Right cardiac atrium (tissue), 5 donors: Measurements from ENCODE around the gene TUBGCP2. TPM values are rescaled to one million over a fixed set of nuclear protein-coding genes. Genes with fewer than 3 reads are reported as not detected.

ENCODE experiments used
- ATAC-seq, 2 donors: fragments of 200-7000 bp; cut with Tn5 transposase; one replicate each; pipeline versions ENCODE4 v1.8.0 to v1.9.1; 2020; ENCODE audit warnings: moderate library complexity in 2 of 2, mild to moderate bottlenecking in 1 of 2
- DNase-seq, 3 donors: peaks; one replicate each; pipeline ENCODE4 v3.0.0-alpha.2; 2020
- H3K27ac ChIP-seq: one replicate; pipeline ENCODE4 v1.5.1; 2013; ENCODE audit warnings: mild to moderate bottlenecking, low read length, control low read depth, moderate library complexity
- H3K27me3 ChIP-seq: one replicate; pipeline ENCODE4 v1.6.1; 2013; ENCODE audit not compliant: control insufficient read depth, insufficient read depth
- H3K4me1 ChIP-seq: one replicate; pipeline ENCODE4 v1.6.1; 2013; ENCODE audit warnings: low read length; ENCODE audit not compliant: control insufficient read depth, insufficient read depth
- H3K4me3 ChIP-seq: one replicate; pipeline ENCODE4 v1.5.1; 2013; ENCODE audit warnings: low read length, control low read depth
- H3K9me3 ChIP-seq: one replicate; pipeline ENCODE4 v1.6.1; 2013; ENCODE audit warnings: low read length; ENCODE audit not compliant: control insufficient read depth
- WGBS: extraction: QIAGEN DNeasy Blood & Tissue Kit; methylation state at CpG from one replicate; pipeline ENCODE4 v1.1.7; 2013; 5-methylcytosine and 5-hydroxymethylcytosine counted together
- intact Hi-C, 4 donors: fragments of 100-400 bp; cut with DNase I; formaldehyde crosslinking; loops; one replicate each; pipeline versions ENCODE4 v1.11.0 to v1.14.0; 2022 to 2023
- long read RNA-seq, 4 donors: library from polyadenylated mRNA; unstranded; transcript quantifications; one replicate each; pipeline ENCODE4 v2.0.0, GENCODE V29; 2020 to 2021
- polyA plus RNA-seq: library from polyadenylated mRNA; stranded (reverse); fragments of 200-250 nt; gene quantifications from one replicate; pipeline ENCODE4 v1.2.3, GENCODE V29; 2013
- total RNA-seq, 4 donors: library from RNA; stranded (reverse); fragmentation: NEBNext Ultra II Directional; extraction: Animal tissue kit (Norgen Biotek cat#: 25700); gene quantifications; one replicate each; pipeline ENCODE4 v1.2.1, GENCODE V29; 2021
- donor health status: healthy with polysubstance abuse.
- donor health status: DM: no; HTN: yes; CAD: no.
- donor health status: DM: no; HTN: no; CAD: no.
- donor health status: DM: no; HTN: yes; CAD: no; lungs with severe emphysema.
- donor health status: DM: yes; HTN: yes; CAD: no.

TUBGCP2 gene, protein sequence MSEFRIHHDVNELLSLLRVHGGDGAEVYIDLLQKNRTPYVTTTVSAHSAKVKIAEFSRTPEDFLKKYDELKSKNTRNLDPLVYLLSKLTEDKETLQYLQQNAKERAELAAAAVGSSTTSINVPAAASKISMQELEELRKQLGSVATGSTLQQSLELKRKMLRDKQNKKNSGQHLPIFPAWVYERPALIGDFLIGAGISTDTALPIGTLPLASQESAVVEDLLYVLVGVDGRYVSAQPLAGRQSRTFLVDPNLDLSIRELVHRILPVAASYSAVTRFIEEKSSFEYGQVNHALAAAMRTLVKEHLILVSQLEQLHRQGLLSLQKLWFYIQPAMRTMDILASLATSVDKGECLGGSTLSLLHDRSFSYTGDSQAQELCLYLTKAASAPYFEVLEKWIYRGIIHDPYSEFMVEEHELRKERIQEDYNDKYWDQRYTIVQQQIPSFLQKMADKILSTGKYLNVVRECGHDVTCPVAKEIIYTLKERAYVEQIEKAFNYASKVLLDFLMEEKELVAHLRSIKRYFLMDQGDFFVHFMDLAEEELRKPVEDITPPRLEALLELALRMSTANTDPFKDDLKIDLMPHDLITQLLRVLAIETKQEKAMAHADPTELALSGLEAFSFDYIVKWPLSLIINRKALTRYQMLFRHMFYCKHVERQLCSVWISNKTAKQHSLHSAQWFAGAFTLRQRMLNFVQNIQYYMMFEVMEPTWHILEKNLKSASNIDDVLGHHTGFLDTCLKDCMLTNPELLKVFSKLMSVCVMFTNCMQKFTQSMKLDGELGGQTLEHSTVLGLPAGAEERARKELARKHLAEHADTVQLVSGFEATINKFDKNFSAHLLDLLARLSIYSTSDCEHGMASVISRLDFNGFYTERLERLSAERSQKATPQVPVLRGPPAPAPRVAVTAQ
- total RNA-seq, result 10 to 100 TPM; 34.9 to 45.9 (median 37.4) TPM
- polyA plus RNA-seq, result 23.0 TPM
- long read RNA-seq, donor 1, full-length matches to known transcripts, result 94 of 134 reads
- long read RNA-seq, donor 1, partial matches to known transcripts, result 22 of 134 reads
- long read RNA-seq, donor 1, other reads (novel, unspliced or antisense), result 18 of 134 reads
- long read RNA-seq, donor 2, full-length matches to known transcripts, result 68 of 73 reads
- long read RNA-seq, donor 2, partial matches to known transcripts, result 1 of 73 reads
- long read RNA-seq, donor 2, other reads (novel, unspliced or antisense), result 4 of 73 reads
- long read RNA-seq, donor 3, full-length matches to known transcripts, result 219 of 276 reads
- long read RNA-seq, donor 3, partial matches to known transcripts, result 27 of 276 reads
- long read RNA-seq, donor 3, other reads (novel, unspliced or antisense), result 30 of 276 reads
- long read RNA-seq, donor 4, full-length matches to known transcripts, result 49 of 63 reads
- long read RNA-seq, donor 4, partial matches to known transcripts, result 7 of 63 reads
- long read RNA-seq, donor 4, other reads (novel, unspliced or antisense), result 7 of 63 reads

DNA sequence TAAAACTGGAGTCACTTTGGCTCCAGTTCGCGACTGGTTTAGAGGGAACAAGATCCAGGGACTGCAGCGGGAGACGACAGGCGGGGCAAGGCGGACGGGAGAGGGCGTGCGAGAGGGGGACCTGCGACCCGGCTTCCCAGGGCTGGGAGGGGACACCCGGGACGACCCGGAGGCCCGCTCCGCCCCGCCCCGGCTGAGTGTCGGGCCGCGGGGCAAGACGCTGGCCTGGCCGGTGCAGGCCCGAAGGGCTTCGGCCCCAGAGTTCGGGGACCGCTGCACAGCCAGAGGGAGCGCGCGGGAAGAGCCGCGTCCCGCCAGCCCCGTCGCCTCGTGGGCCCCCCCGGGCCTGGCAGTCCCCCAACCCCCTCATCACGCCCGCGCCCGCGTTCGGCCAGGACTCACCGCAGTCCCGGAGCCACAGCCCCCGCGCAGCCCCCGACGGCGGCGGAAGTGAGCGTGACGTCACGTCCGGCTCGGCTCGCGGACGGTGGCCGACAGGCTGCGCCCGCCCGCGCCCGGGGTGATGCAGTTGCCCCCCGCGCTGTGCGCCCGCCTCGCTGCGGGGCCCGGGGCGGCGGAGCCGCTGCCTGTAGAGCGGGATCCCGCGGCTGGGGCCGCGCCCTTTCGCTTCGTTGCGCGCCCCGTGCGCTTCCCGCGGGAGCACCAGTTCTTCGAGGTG lies at the start of gene TUBGCP2, which contains the start of gene ZNF511:
TUBGCP2 (minus strand) TSS at position 452 of the 679 bp plus-strand sequence. CDS start 5,931 bp downstream, outside the sequence.
ZNF511 (plus strand) TSS at position 494 of the 679 bp plus-strand sequence; CDS start at position 524, 30 bp downstream.
- Histone ChIP-seq H3K4me1 (peaks cover 8% of the 10 kb centered on the region), H3K27ac (peak within 1 kb of the TSS; percentile 96), H3K9me3 (no peaks in the 10 kb centered on the region), H3K4me3 (peak within 1 kb of the TSS; percentile 96), H3K27me3 (no peaks in the 10 kb centered on the region)
- ATAC-seq (peak; percentile 88 to 92), DNase-seq (peak; percentile 89 to 95 (median 95))
- under 1% methylated on average over 89 of the region's 89 CpGs for WGBS
- intact Hi-C loops, result no loop called here

DNA sequence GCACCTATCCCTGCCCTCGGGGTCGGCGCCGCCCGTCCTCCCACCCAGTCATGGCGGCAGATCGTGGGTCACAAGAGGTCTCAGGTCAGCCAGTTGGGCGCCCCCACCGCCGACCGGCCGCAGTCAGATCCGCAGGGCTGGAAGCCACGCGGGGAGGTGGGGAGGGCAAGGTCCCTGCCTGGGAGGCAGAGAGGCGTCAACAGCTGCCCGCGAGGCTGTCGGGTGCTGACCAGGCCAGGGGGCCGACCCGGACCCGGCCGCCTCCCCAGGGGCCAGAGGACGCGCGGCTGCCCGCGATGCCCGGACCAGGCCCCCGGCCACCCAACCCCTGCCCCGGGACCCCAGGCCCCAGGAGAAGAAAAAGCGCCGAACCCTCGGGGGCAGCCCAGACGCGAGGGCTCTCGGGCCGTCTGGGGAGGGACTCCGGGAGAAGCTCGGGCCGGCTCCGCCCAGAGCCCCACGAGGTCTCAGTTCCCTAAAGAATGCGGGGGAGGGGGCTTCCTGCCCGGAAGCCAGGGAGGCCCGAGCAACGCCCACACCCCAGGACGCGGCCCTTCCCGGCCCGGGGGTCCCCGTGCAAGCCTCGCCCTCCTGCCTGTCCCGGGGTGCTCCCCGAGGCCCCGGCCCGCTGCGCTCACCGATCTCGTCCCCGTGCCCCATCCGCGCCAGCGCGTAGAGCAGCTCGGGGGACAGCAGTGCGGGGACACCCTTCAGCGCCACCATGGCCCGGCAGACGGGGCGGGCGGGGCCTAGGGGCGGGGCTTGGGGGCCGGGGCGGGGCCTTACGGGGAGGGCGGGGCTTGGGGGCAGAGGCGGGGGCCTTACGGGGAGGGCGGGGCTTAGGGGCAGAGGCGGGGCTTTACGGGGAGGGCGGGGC lies 48.9 kb upstream of the TUBGCP2 start, which contains the start of gene FUOM:
FUOM (minus strand) TSS at position 735 of the 877 bp plus-strand sequence; CDS start at position 723, 12 bp downstream.
- DNase-seq (peak; percentile 70 to 89 (median 86)), ATAC-seq (peak; percentile 82 to 86)
- no peaks in the 10 kb centered on the region for H3K27me3 ChIP-seq
- H3K27ac ChIP-seq, result peak within 1 kb of the TSS; percentile 36
- no peaks in the 10 kb centered on the region for H3K9me3 ChIP-seq
- 2% methylated on average over 83 of the region's 83 CpGs for WGBS
- H3K4me3 ChIP-seq, result peak within 1 kb of the TSS; percentile 62
- intact Hi-C loops, result no loop called here
- H3K4me1 ChIP-seq, result no peaks in the 10 kb centered on the region

DNA sequence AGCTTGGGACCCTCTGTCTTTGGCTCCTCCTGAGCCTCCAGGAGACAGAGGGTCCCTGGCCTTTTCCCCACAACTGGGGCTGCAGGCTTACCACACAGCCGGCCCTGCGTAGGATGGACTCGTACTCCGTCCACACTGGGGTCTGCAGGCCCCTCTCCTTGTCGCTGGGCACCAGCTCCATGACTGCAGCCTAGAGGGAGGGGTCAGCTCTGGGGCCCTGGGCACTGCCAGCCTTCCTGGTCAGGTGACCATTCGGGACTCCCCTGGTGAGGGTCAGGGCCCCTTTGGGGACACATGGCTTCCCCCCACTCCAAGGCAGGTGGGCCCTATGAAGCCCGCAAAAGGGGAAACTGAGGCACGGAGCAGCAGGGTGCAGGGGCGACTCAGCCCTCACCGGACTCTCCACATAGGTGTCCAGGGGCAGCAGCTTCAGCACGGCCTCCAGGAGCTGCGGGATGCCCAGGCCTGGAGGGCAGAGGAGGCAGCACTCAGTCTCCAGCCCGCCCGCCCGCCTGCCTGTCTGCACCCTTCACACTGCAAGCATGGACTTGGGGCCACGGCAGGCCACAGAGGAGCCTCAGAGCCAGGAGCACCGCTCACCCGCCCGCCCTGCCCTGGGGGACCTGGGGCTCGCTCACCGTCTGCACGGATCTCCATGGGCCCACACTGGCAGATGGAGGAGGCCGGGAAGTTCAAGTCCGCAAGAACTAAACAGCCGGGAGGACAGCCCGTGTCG lies 48.0 kb upstream of the TUBGCP2 start:
- ATAC-seq (no peak), DNase-seq (peak in 1 of 3 donors; percentile 59)
- intact Hi-C loops, result no loop called here
- no peaks in the 10 kb centered on the region for H3K9me3 ChIP-seq
- H3K27ac ChIP-seq, result no peak overlapping the region
- no peaks in the 10 kb centered on the region for H3K27me3 ChIP-seq
- WGBS, result 51% methylated on average over 27 of the region's 27 CpGs
- H3K4me3 ChIP-seq, result peak overlapping the region; percentile 62
- no peaks in the 10 kb centered on the region for H3K4me1 ChIP-seq

DNA sequence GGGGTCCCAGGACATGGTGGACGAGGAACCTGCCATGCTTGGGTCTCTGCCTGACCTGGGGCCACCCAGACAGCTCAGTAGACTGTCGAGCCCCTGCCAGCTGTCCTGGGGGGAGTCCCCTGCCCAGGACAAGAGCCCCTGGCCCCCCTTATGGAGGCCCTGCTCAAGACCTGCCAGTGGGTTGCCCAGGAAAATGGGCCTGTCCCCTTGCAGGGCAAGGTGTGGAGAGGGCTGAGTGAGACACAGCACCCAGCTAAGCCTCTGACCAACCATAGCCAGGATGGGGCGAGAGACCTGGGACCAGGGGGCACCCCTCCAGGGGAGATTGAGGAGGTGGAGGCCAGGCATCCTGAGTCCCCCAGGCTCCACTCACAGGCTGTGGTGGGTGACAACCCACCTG lies 47.3 kb upstream of the TUBGCP2 start:
- ATAC-seq (no peak), DNase-seq (peak in 2 of 3 donors; percentile 40)
- H3K4me1 ChIP-seq, result no peaks in the 10 kb centered on the region
- WGBS, result 93% methylated on average over 3 of the region's 3 CpGs
- intact Hi-C loops, result no loop called here
- no peak overlapping the region for H3K4me3 ChIP-seq
- H3K27ac ChIP-seq, result no peak overlapping the region
- H3K27me3 ChIP-seq, result no peaks in the 10 kb centered on the region
- no peaks in the 10 kb centered on the region for H3K9me3 ChIP-seq

GRCh38 chr10:133355266-133355665 lies 46.6 kb upstream of the TUBGCP2 start:
- Histone ChIP-seq H3K27me3 (no peaks in the 10 kb centered on the region), H3K9me3 (no peaks in the 10 kb centered on the region), H3K4me1 (no peaks in the 10 kb centered on the region), H3K4me3 (no peak overlapping the region), H3K27ac (no peak overlapping the region)
- intact Hi-C loops, result no loop called here
- 95% methylated on average over 6 of the region's 6 CpGs for WGBS
- DNase-seq, result peak in 2 of 3 donors; percentile 40
- no peak for ATAC-seq

DNA sequence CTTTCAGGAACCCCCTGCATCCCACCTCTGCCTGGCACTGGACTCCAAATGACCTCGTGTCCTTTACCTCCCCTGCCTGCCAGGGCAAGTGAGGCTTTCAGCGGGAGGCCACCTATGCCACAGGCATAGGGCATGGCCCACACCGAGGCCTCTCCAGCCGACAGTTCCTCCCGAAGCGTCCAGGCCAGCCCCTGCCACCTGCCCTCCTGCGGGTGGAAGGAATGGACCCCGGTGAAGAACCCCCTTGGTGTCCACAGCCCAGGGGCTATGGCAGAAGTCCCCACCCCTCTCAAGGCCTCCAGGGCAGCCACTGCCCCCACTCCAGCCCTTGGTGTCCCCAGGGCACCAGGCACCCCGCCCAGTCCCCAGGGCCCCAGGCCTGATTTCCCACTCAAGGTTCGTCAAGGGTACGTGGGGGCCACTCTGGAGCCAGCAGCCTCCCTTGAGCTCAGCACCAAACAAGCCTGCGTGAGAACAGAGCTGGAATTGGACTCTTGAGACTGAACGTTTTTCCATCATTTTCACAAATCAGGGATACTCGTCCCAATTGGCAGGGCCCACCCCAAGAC lies 46.1 kb upstream of the TUBGCP2 start:
- intact Hi-C loops, result no loop called here
- no peak for ATAC-seq
- Histone ChIP-seq H3K4me3 (no peak overlapping the region), H3K4me1 (no peaks in the 10 kb centered on the region), H3K27me3 (no peaks in the 10 kb centered on the region), H3K9me3 (no peaks in the 10 kb centered on the region), H3K27ac (no peak overlapping the region)
- DNase-seq, result peak in 2 of 3 donors; percentile 41 to 43
- 92% methylated on average over 14 of the region's 14 CpGs for WGBS

DNA sequence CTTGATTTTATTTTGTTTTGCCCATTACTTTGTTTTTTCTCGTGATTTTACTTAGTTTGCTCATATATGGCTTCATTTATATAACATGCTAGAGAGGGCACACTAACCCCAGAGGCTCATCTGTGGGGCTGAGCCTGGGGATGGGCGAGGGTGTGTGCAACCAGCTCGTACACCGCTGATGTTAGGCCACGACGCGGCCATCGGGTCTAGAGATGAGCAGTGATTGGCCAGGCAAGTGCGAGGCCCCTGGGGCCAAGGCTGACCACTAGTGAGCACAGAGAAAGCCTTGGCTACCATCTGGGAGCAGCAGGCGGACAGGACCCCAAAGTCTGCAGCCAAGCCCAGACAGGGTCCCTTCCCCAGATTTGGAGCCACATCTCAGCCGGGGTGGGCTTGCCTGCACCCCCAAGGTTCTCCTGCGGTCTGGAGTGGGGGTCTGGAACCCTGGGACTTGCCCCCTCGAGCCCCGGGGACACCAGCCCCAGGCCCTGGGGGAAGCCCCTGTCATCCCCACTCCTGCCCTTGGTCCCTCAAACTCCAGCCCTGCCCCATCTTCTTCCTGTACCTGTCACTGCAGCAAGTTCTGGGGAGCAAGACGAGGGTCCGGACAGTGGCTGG lies 45.4 kb upstream of the TUBGCP2 start:
- Histone ChIP-seq H3K4me1 (no peaks in the 10 kb centered on the region), H3K4me3 (no peak overlapping the region), H3K27ac (no peak overlapping the region), H3K27me3 (no peaks in the 10 kb centered on the region), H3K9me3 (no peaks in the 10 kb centered on the region)
- no peak for ATAC-seq
- intact Hi-C loops, result no loop called here
- DNase-seq, result peak in 1 of 3 donors; percentile 44
- WGBS, result 83% methylated on average over 16 of the region's 16 CpGs

GRCh38 chr10:133353202-133353959 lies 44.7 kb upstream of the TUBGCP2 start:
- ATAC-seq (no peak), DNase-seq (peak in 2 of 3 donors; percentile 46 to 49)
- Histone ChIP-seq H3K27me3 (no peaks in the 10 kb centered on the region), H3K4me3 (no peak overlapping the region), H3K27ac (no peak overlapping the region), H3K4me1 (no peaks in the 10 kb centered on the region), H3K9me3 (no peaks in the 10 kb centered on the region)
- WGBS, result 74% methylated on average over 16 of the region's 16 CpGs
- intact Hi-C loops, result no loop called here
